HK-2 (cell line): ENCODE measurements around the gene ANKRD27.
"Not testable (repeated sequence)": the region's sequence is repeated elsewhere in the genome, so short reads cannot be mapped to it uniquely, and the experiment has no call there.

ENCODE experiments used
- DNase-seq: peaks from one replicate; pipeline ENCODE4 v3.0.0-alpha.2; 2018; ENCODE audit not compliant: unreplicated experiment

Gene ANKRD27

GRCh38 chr19:32652894-32653598 is 21.9 kb downstream of the ANKRD27 start:
- no peak for DNase-seq

- not testable (repeated sequence) for DNase-seq
Measured at GRCh38 chr19:32652331-32652730, 22.6 kb downstream of the ANKRD27 start.

GRCh38 chr19:32651729-32652140 is 23.2 kb downstream of the ANKRD27 start:
- no peak for DNase-seq

- DNase-seq: no peak
Measured at GRCh38 chr19:32650671-32651070, 24.3 kb downstream of the ANKRD27 start.

GRCh38 chr19:32649751-32650150 is 25.2 kb downstream of the ANKRD27 start:
- no peak for DNase-seq

GRCh38 chr19:32647361-32647760 is 27.6 kb downstream of the ANKRD27 start:
- DNase-seq: no peak

GRCh38 chr19:32646556-32646955 is 28.4 kb downstream of the ANKRD27 start:
- no peak for DNase-seq

GRCh38 chr19:32642771-32643170 is 32.2 kb downstream of the ANKRD27 start:
- DNase-seq: no peak

GRCh38 chr19:32638625-32639024 is 36.4 kb downstream of the ANKRD27 start:
- DNase-seq: no peak

GRCh38 chr19:32637480-32637879 is 37.5 kb downstream of the ANKRD27 start:
- DNase-seq: no peak

GRCh38 chr19:32631381-32631780 is 43.6 kb downstream of the ANKRD27 start:
- no peak for DNase-seq

- no peak for DNase-seq
Measured at GRCh38 chr19:32630338-32630737, 44.6 kb downstream of the ANKRD27 start.

GRCh38 chr19:32627714-32628270 is 47.2 kb downstream of the ANKRD27 start:
- no peak for DNase-seq

- no peak for DNase-seq
Measured at GRCh38 chr19:32626969-32627368, 48.0 kb downstream of the ANKRD27 start.

GRCh38 chr19:32624410-32624809 is 50.6 kb downstream of the ANKRD27 start:
- DNase-seq: no peak

- DNase-seq: no peak
Measured at GRCh38 chr19:32622002-32622401, 53.0 kb downstream of the ANKRD27 start.

GRCh38 chr19:32619051-32619685 is 55.8 kb downstream of the ANKRD27 start:
- no peak for DNase-seq

GRCh38 chr19:32615569-32615968 is 59.4 kb downstream of the ANKRD27 start:
- DNase-seq: no peak

GRCh38 chr19:32614916-32615315 is 60.1 kb downstream of the ANKRD27 start:
- DNase-seq: no peak

- no peak for DNase-seq
Measured at GRCh38 chr19:32613008-32613407, 62.0 kb downstream of the ANKRD27 start.

- no peak for DNase-seq
Measured at GRCh38 chr19:32611161-32611560, 63.8 kb downstream of the ANKRD27 start.

GRCh38 chr19:32607479-32607878 is 67.5 kb downstream of the ANKRD27 start:
- DNase-seq: no peak

GRCh38 chr19:32606289-32606688 is 68.7 kb downstream of the ANKRD27 start:
- DNase-seq: no peak
